HFF-Myc (cell line): ENCODE data around the gene NAV2.

Source experiments
- DNase-seq: peaks from one replicate; pipeline ENCODE4 v3.0.0-alpha.2; 2011; ENCODE audit warnings: low read depth; ENCODE audit errors: extremely low read depth
- H3K4me3 ChIP-seq: replicated peaks from 2 replicates; pipeline ENCODE4 v1.5.1; 2011; ENCODE audit warnings: low read depth, mild to moderate bottlenecking, control low read depth, low read length
- TF ChIP-seq, protein P1 (sequence below): IDR thresholded peaks from 2 replicates; pipeline ENCODE4 v1.5.1; 2012; ENCODE audit warnings: mild to moderate bottlenecking, low read depth, low read length, control low read depth; ENCODE audit errors: missing control alignments

NAV2 gene

GRCh38 chr11:19696904-19697303 is 15.7 kb upstream of the NAV2 start:
- no peak for DNase-seq
- TF ChIP-seq, protein P1, sequence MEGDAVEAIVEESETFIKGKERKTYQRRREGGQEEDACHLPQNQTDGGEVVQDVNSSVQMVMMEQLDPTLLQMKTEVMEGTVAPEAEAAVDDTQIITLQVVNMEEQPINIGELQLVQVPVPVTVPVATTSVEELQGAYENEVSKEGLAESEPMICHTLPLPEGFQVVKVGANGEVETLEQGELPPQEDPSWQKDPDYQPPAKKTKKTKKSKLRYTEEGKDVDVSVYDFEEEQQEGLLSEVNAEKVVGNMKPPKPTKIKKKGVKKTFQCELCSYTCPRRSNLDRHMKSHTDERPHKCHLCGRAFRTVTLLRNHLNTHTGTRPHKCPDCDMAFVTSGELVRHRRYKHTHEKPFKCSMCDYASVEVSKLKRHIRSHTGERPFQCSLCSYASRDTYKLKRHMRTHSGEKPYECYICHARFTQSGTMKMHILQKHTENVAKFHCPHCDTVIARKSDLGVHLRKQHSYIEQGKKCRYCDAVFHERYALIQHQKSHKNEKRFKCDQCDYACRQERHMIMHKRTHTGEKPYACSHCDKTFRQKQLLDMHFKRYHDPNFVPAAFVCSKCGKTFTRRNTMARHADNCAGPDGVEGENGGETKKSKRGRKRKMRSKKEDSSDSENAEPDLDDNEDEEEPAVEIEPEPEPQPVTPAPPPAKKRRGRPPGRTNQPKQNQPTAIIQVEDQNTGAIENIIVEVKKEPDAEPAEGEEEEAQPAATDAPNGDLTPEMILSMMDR, result no peak
- H3K4me3 ChIP-seq, result no peak overlapping the region

DNA sequence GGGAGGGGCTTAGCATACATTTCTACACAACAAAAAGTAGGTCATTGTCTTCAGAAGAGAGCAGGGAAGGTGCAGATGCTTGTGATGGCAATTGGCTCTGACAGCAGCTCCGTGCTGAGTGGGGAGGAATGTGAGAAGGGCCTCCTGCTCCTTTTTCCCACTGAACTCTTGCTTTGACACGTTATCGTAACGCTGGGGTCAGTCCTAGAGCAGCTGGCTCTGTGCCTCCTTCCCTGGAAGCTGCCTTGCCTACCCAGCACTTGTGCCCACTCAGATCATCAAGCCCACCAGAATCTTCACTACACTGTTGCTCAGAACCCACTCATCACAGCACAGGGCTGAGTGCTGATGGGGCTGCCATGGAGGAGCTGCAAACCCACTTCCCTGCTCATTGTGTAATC is 14.9 kb upstream of the NAV2 start:
- DNase-seq, result no peak
- H3K4me3 ChIP-seq, result no peak overlapping the region
- TF ChIP-seq, protein P1, result no peak

GRCh38 chr11:19698493-19699292 is 13.9 kb upstream of the NAV2 start:
- DNase-seq, result no peak
- H3K4me3 ChIP-seq, result no peak overlapping the region
- TF ChIP-seq, protein P1, result no peak

DNA sequence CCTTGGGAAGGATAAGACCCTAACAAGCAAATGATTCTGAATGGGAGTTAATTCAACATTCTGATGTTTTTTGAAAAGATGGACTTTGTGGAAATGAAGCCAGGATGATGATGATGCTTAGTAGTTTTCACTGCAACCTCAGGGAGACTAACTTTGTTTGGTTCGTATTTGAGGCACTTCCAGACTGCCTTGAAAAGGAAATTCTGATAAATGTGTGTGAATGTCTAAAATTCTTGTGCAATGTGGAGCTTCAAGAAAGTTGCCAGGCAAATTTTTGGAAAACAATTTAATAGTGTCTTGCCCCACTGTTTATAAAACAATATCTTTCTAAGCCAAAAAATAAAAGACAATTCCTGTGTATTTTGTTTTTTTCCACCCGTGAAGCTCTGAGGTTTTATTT is 11.2 kb upstream of the NAV2 start:
- H3K4me3 ChIP-seq, result no peak overlapping the region

DNA sequence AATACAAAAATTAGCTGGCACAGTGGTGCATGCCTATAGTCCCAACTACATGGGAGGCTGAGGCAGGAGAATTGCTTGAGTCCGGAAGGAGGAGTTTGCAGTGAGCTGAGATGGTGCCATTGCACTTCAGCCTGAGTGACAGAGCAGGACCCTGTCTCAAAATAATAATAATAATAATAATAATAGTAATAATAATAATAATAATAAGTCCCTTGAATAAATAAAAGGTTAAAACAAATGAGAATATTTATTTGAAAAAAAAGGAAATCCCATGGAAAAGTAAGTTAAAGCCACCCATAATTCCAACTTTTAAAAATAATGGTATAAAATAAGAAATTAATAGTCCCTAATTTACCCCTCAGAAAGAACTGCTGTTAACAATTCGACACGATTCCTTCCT is 10.0 kb upstream of the NAV2 start:
- no peak overlapping the region for H3K4me3 ChIP-seq
- DNase-seq, result no peak
- TF ChIP-seq, protein P1, result no peak

More for the DNA sequence above, 11.2 kb upstream of the NAV2 start:
- DNase-seq, result no peak
- TF ChIP-seq, protein P1, result no peak

GRCh38 chr11:19703211-19703610 is 9.4 kb upstream of the NAV2 start:
- H3K4me3 ChIP-seq, result no peak overlapping the region
- no peak for DNase-seq
- TF ChIP-seq, protein P1, result no peak
